NCI-H128 (cell line): ENCODE data around the gene PNPLA8.
"Not testable (repeated sequence)": the region's sequence is repeated elsewhere in the genome, so short reads cannot be mapped to it uniquely, and the experiment has no call there.

Experiments used
- DNase-seq: peaks from one replicate; lab custom pipeline; 2025; ENCODE audit not compliant: unreplicated experiment; lab: John Stamatoyannopoulos, UW

PNPLA8 gene

DNA sequence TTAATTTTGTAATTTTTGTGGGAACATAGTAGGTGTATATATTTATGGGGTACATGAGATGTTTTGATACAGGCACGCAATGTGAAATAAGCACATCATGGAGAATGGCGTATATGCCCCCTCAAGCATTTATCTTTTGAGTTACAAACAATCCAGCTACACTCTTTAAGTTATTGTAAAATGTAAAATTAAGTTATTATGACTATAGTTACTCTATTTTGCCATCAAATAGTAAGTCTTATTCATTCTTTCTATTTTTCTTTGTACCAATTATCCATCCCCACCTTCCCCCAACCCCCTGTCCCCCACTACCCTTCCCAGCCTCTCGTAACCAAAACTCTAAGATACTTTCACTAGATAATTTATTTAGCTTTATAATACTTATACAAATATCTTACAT lies 7.8 kb upstream of the PNPLA8 start:
- no peak for DNase-seq

DNA sequence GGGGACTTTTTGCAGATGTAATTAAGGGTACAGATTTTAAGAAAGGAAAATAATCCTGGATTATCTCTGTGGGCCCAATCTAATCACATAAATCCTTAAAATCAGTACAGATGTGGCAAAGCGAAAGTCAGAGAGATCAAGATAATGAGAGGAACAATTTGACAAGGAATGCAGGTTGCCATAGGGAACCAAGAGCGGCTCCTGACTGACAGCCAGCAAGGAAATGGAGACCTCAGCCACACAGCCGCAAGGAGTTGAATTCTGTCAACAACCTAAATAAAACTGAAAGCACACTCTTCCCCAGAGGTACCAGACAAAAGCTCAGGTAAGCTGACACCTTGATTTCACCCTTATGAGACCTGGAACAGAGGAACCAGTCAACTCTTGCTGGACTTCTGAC lies 3.4 kb upstream of the PNPLA8 start:
- no peak for DNase-seq

DNA sequence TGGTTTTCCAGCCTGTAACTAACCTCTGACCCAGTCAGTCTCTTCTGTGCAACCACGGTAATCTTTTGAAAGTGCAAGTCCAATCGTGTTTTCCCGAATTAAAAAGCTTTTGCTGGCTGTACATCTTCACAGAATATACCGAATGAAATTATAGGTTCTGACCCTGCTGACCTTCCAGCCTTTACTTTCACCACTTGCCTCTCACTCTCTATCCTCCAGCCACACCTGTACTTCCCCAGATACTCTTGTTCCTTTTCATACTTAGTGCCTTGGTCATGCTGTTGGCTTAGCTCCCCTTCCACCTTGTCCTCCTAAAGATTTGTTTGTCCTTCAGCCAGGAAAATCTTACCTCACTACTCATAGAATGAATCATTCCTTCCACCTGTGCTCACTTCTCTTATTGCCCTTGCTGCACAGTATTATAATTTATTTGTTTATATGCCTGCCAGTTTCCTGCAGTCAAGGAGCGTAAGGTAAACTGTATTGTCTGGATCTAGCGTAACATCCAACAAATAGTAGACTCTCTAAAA lies 2.3 kb upstream of the PNPLA8 start:
- no peak for DNase-seq

DNA sequence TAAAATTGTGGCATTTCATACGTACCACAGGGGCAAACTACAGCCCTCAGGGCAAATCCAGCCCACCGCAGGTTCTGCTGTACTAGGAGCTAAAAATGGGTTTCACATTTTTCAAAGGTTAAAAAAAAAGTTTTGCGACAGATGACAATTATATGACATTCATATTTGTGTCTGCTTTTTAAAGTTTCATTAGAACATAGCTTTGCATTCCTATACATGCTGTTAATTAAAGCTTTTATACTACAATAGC lies 758 bp upstream of the PNPLA8 start:
- DNase-seq: no peak

DNA sequence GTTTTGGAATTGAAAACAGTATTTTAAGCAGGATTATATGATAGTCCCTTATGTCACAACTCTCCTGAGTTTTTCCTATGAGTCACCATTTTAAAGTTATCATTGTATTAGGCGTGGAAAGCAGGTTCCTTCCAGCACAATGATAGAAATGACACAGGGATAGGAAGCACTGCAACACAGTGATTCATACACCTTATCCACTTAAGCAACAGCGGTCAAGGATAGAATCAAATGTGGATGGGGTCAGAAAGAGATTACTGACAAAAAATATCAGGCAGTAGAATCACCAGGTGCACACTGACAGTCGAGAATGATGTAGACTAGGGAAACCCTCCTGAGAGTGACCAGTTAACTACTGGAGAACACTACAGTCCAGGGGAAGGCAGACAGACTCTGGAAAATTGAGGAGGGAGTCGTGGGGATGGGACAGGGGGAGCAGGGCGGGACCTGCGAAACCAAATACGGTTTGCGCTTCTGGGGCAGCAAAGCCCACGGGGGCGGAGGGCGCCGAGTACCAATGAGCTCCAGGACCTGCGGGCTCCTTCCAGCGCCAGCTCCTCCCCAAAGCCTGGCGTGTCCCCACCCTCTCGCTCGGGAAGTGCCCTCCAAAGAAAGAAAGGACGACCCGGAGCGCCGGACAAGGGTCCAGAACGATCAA lies 479 bp downstream of the PNPLA8 start:
- peak; percentile 84 for DNase-seq

DNA sequence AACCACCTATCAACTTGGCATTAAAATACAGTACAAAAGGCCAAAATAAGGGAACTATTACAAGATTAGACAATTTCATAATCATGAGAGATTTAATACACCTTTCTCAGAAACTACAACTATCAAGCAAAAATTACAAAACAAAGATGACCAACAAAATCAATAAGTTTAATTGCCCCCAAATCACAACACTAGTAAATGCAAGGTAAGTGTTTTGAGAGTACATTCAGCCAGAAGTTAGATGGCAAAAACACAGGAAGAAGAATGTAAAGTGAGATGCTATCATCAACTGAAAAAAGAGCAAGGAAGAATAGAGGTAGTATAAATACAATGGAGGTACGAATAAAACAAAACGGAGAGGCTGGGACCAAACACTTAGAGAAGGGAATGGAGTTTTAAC lies 3.2 kb downstream of the PNPLA8 start:
- DNase-seq: no peak

DNA sequence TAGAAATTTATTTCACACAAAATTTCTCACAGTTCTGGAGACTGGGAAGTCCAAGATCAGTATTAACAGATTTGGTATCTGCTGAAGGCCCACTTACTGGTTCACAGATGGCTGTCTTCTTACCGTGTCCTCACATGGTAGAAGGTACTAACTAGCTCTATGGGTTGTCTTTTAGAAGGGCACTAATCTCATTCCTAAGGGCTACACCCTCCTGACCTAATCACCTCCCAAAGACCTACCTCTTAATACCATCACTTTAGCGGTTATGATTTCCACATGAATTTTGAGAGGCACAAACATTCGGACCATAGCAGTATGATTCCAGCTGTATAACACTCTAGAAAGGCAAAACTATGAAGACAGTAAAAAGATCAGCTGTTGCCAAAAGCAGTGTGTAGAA lies 8.0 kb downstream of the PNPLA8 start:
- no peak for DNase-seq

DNA sequence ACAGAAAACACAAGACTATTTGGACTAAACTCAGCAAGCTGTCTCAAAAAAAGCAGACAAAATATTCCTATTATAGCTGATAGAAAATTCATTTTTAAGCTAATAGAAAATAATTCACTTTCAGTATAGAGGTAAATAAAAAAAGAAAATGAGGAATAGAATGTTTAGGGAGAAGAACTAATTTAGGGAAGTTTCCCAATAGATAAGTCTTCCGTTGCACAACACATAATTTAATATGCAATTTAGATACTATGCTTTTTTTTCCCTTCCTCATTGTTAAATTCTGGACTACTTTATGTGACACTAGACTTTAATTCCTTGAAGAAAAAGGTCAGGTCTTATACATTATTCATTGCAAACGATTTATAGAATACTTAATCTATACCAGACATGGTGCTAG lies 10.3 kb downstream of the PNPLA8 start:
- DNase-seq: no peak

DNA sequence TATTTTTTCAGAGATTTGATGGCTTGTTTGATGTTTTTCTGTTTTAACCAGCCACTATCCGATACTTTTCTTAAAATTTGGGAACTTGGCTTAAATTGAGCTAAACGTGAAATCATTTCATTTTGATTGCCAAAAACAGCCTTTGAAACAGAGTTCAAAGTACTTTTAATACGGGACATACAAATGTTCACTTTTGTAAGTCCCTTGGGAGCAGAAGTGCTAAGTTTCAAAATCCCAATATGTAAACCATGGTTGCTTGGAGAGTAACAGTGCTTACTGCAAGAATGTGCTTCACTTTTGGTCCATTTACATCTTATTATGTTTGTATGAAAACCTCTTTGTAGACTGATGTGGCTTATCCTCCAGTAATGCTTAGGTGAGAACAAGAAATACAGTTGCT lies 10.9 kb downstream of the PNPLA8 start:
- DNase-seq: no peak

DNA sequence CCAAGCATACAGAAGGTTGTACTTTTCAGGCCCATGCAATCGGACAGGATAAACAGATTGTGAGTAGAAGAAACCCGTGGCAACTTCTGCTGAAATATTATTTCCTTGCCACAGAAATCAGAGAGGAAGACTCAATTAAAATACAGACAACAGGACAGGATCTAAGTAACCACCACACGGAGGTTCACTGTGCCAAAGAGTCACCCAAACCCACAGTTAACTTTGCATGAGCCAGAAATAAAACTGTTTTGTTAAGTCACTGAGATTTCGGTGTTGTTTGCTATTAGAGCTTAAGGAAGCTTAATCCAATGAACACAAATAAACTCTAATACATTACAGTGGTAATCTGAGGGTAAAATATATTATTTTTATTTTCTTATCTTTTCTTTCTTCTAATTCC lies 14.0 kb downstream of the PNPLA8 start:
- no peak for DNase-seq

DNA sequence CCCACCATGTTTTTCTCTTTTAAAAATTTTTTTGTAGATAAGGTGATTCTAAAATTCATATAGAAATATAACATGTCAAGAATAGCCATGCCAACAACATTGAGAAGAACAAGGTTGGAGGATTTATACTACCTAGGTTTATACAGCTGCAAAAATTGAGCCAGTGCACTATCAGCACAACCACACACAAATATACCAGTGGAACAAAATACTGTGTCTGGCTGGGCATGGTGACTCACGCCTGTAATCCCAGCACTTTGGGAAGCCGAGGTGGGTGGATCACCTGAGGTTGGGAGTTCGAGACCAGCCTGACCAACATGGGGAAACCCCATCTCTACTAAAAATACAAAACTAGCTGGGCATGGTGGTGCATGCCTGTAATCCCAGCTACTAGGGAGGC lies 21.4 kb downstream of the PNPLA8 start:
- not testable (repeated sequence) for DNase-seq

DNA sequence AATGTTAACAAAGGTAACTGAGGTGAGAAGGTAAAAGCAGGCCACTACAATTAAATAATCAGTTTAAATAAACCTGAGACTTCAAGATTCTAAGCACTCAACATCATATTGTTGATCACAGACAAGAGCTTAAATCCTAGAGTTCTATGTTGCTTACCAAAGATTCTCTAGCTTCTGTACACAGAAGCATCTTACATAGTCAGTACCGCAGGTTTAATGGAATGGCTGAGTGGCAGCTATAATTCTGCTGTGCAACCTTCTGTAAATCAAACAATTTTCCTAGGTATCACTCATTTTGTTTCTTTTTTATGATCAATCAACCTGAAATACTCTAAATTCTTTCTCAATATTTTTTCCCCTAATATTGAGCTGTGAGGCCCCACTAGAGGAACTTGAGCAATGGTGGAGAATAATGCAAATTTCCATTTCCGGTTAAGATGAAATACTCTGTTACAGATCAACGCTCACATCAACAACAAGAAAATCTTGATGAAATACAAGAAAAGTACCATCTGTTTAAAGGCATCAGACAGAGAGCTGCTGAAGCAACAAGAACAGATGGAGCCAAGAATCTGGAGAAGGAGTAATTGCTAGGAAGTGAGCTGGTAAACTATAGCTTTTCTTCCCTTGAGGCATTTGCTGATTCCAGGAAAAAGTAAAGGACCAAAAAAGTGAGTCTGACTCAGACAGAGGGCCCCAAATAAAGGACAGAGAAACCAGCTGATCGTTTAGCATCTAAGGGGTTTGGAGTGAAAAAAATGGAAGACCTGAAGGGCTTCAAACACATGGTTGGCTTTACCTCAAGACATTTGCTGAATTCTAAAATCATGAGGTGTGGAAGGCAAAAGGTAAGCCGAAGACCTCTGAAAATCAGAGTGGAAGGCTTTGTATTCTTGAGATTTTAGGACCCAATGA lies 22.6 kb downstream of the PNPLA8 start:
- DNase-seq: no peak

DNA sequence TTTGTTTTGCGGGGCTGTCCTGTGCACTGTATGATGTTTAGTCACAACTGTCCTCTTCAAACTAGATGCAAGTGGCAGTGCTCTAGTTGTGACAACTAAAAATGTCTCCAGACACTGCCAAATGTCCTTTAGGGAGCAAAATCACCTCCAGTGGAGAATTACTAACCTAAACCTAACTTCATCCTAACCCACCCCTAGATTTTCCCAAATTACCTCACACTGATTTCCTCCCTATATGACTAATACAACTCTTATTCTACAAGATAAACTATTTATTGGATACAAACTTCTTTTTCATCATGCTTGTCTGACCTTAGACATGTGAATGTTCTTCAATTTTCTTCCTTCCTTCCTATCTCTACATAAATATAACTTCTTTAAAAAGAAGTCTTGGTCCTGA lies 26.4 kb downstream of the PNPLA8 start:
- DNase-seq: no peak

DNA sequence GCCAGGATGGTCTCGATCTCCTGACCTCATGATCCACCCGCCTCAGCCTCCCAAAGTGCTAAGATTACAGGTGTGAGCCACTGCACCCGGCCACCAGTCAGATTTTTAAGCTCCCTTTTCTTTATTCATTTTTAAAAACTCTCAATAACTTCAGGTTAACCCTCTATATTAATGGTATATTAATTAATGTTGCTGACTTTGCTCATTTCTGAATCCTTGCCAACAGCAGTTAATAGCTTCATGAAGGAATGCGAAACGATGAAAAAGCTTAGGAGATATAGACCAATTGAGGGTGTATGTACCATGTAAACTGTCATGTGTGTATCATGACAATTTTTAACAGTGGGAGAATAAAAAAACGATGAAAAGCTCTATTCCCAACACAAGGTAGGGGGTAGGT lies 27.5 kb downstream of the PNPLA8 start:
- no peak for DNase-seq

DNA sequence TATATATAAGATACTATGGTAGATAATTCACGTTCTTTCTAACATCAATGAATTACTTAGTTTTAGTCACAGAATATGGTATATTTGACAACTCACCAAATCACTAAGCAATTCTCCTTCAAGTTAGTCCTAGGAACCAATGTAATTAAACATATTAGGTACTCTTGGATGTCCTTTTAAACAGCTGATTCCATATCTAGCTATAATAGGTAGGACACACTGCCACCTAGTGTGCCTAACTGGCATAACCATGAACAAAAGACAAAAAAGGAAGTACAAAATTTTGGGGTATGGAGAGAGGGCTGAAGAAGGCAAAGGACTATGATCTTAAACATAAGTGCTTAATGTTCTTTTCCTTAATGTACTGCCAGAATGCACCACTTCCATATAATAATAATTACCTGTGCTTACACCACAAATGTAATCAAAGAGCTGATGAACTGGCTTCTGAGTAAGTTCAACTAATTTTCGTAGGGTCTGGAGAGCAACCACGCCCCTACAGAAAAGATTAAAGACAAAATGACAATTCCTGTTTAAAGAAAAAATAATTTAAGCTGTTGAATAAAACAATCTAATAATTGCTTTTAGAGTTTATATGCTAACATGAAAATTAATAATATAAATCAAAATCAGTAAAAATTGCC lies 28.7 kb downstream of the PNPLA8 start:
- DNase-seq: peak; percentile 25

DNA sequence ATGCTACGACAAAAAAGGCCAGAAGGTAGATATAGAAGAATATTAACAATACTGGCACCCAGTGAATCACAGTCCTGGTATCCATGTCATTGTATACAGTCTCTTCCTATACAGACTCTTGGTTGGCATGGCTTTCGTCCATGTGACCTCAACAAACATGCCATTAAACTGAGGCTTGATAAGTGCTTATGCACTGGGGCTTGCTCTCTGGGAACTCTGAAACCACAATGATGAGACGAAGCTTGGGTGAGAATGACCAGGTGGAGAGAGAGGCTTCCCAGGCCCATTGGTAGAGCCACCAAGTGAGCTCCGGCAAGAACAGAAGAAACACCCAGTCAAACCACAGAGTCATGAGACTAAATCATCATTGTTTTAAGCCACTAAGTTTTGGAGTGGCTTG lies 33.2 kb downstream of the PNPLA8 start:
- no peak for DNase-seq

DNA sequence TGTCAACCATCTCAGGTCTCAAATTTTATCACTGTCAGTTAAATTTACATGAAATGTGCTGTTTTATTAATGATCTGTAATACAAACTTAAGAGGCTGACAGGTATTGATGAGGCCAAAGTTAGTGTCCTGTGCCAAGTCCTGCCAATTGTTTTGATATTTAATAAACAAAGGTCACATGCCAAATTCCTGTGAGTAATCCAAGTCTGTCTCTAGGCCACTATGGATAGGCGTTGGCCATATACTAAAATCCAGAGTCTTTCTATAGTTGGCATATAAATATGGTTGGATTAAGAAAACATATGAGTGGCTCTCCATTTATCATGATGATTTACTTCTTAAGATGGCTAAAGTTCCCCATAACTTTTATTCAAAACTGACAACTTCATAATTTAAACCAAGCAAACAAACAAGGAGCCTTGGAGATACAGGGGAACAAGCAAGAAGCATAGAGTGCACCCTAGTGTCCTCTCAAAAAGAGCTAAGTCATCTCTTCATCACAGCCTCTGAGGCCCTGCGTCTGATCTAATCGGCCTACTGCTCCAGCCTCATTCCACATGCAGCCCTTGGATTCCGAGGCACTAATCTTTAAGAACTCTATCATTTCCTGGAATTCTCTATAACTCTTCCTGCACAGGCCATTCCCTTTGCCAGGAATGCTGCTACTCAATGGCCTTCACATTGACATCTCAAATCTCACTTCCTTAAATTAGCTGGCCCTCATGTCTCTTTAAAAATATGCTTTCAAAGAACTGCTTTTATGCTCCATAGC lies 37.0 kb downstream of the PNPLA8 start:
- DNase-seq: no peak

DNA sequence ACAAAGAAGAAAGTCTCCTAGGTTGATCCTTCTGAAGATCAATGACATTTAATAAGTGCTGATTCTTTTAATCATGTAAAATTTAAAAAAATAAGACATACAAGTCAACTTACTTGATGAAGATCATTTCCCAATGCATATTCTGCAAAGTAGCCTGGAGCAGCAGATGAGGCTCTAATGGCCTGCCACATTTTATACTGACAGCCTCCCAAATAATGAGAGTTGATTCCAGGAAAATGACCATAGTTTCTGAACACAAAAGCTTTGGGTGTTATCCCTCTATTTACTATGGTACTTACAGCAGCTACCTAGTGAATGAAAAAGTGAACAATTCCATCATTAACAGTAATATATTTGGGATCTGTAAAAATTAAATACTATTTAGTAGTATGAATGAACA lies 38.3 kb downstream of the PNPLA8 start:
- DNase-seq: no peak

DNA sequence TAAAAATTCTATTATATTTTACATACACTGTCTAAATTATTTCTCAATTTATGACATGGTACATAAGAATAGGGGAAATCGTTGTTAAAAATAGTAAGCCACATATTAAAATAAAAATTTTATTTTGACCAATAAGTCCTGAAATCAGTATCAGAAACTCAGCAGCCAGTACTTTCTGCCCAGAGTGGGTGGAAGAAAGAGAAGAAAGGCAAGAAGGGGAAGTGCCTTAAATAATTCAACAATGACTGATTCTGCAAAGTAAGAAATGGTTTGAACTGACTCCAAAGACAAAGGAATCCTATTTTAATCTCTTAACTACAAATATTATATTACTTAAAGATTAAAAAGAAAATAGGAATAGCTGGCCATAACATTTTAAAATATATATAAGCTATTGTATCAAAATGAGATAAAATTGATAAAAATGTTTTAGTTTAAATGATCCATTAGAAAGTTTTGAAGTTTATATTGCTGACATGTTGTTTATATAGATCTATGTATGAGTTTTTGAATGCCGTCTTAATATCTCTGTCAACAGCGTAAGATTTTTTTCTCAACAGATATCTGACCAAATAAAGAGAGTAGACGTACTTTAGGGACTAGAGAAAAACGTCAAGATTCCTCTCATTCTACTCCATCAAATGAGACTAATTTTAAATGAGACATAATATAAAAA lies 39.5 kb downstream of the PNPLA8 start:
- DNase-seq: no peak

DNA sequence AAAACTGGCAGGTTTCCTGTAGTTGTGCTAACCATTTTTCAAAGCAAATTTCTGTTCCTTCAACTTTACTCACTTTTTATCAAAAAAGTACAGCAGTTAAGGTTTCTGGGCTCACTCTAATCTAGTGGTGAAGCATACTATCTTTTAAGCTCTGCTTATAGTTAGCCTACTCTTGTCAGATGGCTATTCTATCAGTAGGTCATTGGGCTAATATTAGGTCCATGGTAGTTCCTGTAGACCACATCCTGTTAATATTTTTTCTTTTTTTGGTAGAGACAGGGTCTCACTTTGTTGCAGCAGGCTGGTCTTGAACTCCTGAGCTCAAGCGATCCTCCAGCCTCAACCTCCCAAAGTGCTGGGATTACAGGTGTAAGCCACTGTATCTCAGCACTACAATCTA lies 41.8 kb downstream of the PNPLA8 start:
- DNase-seq: no peak

DNA sequence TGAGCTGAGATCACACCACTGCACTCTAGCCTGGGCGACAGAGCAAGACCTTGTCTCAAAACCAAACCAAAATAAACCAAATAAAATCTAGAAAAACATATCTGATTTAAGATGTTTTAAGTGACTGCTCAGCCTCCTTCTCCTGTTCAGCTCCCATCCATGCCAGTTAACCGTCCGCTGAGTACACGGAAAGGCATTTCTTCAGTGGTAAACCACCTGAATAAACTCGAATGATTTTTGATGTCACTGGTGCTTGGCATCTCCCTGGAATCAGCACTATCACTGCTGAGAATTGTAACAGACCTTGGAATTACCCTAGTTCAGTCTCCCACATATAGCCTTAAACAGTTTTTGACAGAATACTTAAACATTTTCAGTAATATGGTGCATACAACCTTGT lies 45.6 kb downstream of the PNPLA8 start:
- no peak for DNase-seq
